ENCODE data around the gene MRPL51.

The MRPL51 gene

DNA sequence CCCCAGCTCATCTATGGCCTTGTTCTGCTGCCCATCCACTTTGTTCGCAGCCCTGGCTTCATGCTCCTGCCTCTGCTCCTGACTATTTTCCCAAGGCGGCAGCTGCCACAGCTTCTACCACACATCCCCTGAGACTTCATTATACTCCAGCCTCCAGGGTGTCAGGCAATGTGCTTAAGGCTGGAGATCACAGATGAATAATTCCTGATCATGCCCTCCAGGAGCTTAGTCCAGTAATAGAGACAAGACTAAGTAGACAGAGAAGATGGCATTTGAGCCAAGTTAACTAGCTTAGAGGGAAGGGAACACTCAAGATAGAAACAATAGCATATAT, 34.1 kb downstream of the MRPL51 start:
- DNase-seq, result no peak

DNA sequence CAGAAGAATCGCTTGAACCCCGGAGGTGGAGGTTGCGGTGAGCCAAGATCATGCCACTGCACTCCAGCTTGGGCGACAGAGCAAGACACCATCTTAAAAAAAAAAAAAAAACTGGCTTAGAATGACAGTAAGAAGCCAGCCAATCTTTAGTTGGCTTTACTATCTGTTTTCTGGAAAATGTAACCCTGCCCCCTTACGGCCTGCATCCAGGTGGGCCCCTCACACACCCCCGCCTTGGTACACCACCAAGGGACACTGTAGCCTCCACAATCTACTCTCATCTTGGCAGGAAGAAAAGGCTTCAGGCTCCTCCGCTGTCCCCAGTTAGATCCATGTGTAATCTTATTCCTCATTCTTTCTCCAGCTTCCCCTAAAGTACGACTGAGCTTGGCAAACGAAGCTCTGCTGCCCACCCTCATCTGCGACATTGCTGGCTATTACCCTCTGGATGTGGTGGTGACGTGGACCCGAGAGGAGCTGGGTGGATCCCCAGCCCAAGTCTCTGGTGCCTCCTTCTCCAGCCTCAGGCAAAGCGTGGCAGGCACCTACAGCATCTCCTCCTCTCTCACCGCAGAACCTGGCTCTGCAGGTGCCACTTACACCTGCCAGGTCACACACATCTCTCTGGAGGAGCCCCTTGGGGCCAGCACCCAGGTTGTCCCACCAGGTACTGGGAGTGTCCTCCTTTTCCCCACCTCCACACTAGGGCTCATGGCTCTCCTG, 34.6 kb downstream of the MRPL51 start:
- DNase-seq, result no peak

DNA sequence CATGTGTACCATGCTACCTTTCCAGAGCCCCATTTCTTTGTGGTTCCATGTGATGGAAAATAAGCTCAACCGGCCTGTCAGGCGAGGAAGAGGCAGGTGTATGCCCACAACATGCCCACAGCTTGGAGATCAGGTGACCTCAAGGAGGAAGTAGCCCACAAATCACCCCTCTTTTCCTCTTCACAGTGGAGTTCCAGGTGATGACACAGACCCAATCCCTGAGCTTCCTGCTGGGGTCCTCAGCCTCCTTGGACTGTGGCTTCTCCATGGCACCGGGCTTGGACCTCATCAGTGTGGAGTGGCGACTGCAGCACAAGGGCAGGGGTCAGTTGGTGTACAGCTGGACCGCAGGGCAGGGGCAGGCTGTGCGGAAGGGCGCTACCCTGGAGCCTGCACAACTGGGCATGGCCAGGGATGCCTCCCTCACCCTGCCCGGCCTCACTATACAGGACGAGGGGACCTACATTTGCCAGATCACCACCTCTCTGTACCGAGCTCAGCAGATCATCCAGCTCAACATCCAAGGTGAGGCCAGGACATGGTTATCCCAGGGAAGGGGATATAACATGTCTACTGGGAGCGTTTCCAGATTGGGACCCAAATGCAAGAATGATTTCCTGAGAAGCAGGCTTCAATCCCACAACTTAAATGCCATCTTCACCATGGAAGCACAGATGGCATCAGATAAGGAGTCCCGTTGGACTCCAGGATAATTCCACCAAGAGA, 35.7 kb downstream of the MRPL51 start:
- no peak for DNase-seq

DNA sequence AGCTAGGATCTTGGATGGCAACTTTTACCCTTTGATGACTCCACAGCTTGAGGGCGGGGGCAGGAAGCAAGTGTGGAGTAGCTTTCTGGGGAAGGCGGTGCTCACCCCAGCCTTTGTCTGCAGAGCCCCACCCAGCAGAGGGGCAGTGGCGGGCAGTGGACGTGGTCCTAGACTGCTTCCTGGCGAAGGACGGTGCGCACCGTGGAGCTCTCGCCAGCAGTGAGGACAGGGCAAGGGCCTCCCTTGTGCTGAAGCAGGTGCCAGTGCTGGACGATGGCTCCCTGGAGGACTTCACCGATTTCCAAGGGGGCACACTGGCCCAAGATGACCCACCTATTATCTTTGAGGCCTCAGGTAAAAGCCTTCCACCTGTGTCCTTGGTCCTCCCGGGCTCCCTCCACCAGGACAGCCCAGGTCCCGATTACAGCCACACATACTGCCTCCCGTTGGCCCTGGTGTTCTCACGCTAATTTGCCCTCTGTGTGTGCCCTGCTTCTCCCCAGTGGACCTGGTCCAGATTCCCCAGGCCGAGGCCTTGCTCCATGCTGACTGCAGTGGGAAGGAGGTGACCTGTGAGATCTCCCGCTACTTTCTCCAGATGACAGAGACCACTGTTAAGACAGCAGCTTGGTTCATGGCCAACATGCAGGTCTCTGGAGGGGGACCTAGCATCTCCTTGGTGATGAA, 40.0 kb downstream of the MRPL51 start:
- no peak for DNase-seq

DNA sequence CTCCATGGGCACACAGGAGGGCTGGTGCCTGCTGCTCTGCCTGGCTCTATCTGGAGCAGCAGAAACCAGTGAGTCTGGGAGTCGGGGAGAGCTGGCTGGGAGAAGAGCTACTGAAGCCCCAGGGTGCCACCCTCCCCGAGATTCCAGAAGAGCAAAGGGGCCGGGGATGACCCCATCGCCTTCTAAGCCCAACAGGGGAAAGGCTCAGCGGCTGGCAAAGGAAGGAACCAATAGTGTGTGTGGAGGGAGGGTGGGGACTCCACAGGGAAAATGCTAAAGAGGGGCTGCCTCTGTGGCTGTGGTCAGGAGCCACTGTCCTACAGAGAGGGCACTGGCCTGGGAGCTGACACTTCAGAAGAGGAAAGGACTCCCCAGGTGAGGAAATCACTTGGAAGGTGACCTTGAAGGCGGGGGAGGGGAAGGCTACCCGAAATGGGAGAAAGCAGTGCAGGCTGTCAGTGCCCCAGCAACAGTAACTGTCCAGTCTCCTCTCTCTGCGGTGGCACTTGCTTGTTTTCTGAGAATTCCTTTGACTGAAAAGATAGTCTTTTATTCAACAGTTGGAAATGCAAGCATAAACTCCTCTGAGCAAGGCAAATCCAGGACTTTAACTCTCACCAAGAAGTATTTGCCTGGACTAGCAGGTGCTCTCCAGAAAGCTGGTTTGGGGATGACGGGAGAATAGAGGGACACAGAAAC, 40.7 kb downstream of the MRPL51 start:
- DNase-seq, result peak in 1 of 2 experiments; percentile 55

DNA sequence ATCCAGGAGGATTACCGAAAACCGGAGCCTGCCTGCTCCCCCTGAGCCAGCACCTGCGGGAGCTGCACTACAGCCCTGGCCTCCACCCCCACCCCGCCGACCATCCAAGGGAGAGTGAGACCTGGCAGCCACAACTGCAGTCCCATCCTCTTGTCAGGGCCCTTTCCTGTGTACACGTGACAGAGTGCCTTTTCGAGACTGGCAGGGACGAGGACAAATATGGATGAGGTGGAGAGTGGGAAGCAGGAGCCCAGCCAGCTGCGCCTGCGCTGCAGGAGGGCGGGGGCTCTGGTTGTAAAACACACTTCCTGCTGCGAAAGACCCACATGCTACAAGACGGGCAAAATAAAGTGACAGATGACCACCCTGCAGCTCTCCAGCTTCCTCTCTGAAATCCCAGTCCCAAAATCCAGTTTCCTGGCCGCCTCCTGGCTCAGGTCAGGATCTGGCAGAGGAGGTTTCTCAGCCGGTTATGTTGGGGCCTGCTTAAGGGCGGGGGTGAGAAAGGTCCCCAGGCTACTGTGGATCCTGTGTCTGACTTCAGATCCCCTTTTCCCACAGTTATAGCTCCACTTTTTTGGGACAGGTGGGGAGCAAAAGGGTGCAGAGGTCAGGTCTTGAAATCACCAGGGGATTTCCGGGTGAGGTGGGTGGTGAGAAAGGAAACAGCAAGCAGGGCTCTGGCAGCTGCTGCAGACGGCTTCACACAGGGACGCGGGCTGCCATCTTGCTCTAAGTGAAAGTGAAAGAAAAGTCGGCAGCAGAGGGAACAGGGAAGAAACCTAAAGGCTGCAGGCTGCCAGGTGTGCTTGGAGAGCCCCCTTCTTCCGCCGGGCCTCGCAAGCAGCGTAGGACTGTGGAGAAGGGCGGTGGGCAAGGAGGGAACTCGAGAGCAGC, 41.5 kb downstream of the MRPL51 start, which contains the start of gene TAPBPL:
Gene TAPBPL (plus strand): TSS at position 695 of the 897 bp plus-strand sequence. CDS start 207 bp downstream, outside the sequence.
- DNase-seq, result peak; percentile 88 to 90

DNA sequence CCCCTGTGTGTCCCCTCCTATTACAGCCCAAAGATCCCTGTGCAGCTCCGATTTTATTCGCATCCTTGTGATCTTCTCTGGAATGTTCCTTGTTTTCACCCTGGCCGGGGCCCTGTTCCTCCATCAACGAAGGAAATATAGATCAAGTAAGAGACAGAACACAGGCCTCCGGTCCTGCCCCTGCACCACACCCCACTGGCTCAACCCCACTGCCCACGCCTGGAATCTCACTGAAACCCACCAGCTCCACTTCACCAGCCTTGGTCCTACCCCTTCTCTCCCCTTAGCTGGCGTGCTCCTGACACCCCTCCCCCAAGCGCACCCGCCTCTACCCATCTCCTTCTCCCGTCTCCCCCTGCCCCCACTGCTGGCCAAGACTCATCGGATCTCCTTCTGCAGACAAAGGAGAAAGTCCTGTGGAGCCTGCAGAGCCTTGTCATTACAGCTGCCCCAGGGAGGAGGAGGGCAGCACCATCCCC, 42.2 kb downstream of the MRPL51 start:
- DNase-seq, result no peak

DNA sequence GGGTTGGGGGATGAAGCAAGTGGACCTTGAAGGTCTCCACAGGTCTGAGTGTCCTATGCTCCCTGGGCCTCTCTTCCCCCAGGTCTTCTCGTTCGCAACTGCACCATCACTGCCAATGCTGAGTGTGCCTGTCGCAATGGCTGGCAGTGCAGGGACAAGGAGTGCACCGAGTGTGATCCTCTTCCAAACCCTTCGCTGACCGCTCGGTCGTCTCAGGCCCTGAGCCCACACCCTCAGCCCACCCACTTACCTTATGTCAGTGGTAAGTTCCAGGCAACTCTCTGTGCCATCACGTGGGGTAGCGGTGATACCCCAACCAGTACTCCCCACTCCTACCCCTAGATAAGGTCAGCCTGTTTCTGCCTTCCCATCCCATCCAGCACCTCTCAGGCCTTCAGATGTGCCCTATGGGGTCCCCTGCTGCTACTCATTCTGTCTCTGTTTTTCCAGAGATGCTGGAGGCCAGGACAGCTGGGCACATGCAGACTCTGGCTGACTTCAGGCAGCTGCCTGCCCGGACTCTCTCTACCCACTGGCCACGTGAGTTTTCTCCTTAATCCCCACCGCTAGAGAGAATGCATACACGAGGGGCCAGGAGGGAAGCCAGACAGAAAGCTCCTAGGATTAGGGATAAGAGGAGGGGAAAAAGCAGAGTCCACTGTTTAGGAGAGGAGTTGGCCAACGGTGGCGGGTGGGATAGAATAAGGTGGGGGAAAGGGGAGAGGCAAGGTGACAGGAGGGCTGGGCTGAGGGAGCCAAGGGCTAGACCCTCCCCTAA, 42.8 kb downstream of the MRPL51 start:
- no peak for DNase-seq

DNA sequence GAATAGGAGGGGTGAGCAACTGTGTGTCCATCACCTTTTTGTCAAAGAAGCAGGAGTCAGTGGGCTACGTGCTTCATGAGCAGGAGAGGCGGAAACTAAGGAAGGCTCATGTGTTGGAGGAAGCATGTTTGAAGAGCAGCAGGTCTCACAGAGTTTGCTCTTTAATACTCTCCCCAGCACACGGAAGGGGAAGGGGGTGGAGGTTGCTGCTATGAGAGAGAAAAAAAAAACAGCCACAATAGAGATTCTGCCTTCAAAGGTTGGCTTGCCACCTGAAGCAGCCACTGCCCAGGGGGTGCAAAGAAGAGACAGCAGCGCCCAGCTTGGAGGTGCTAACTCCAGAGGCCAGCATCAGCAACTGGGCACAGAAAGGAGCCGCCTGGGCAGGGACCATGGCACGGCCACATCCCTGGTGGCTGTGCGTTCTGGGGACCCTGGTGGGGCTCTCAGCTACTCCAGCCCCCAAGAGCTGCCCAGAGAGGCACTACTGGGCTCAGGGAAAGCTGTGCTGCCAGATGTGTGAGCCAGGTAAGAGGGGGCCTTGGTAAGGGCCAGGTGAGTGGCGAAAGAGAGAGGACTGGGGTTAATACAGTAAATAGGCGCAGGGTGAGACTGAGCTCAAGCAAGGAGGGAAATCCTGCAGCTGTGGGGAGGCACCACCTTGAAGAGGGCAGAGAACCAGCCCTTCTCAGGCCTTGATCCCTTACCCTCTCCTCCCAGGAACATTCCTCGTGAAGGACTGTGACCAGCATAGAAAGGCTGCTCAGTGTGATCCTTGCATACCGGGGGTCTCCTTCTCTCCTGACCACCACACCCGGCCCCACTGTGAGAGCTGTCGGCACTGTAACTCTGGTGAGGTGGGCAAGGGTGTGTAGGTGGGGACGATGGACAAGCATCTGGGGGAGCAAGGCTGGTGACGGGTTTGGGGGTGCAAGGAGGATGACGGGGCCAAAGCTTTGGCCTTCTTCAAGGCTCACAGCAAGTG, 48.1 kb downstream of the MRPL51 start, which contains the start of gene CD27:
Gene CD27 (plus strand): TSS at position 252 of the 985 bp plus-strand sequence. CDS start 141 bp downstream, at position 393.
- DNase-seq, result no peak

DNA sequence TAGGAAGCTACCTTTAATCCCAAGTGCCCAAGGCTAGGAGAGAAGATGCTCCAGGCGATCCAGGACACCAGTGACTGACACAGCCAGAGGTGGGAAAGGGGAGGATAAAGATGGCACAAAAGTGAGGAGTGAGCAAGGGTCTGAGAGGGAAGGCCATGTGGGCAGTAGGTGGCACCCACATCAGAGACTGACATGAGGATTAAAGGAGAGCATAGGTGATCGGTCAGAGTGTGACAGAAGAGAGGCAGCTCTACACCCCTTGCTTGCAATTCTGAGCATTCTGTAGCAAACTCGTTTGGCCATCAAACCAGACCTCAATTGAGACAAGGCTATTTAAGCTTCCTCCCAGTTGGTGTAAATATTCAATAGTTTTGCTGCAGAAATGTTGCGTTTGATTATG, 49.0 kb downstream of the MRPL51 start:
- DNase-seq, result no peak

DNA sequence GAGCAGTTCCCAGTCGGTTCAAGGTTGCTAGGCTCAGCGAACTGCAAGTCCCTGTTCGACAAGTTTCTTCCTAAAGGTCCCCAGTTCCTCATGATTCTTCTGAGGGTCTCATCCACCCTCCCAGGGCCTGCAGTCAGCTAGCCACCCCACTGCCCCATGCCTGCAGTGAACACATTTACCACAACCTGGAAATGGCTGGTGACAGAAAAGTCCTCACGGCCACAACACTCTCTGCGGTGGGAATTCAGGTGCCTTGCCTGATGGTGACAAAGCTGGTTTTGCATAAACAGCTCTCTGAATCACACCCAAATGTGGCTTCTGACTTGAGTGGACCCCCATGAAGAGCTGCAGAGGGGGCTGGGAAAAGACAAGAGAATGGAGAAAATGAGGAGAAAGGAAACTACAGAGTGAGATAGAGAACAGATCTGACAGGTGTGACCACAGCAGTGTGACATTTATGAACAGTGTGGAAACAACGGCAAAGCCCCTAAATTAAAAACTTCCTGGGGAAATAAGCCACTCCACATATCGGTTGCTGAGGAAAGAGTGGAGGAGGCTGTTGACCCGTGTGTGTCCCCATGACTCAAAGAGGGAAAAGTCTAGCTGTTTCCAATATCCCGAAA, 49.6 kb downstream of the MRPL51 start:
- DNase-seq, result no peak

DNA sequence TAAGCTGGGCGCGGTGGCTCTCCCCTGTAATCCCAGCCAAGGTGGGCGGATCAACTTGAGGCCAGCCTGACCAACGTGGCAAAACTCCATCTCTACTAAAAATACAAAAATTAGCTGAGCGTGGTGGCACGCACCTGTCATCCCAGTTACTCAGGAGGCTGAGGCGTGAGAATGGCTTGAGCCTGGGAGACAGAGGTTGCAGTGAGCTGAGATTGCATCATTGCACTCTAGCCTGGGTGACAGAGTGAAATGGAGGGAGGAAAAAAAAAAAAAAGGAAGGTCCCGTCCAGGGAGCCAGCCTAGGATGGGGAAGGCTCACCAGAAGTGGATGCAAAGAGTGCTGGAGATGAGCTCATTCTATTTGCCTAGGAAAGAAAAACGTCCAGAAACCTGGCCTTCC, 50.2 kb downstream of the MRPL51 start:
- DNase-seq, result no peak
